ENCODE measurements around the gene TEX30.

The TEX30 gene

GRCh38 chr13:102814025-102814607, 40.5 kb upstream of the TEX30 start:
- TF ChIP-seq CTCF (conservative IDR thresholded peaks at IDR 0.05; ENCODE audit: control insufficient read depth, insufficient read depth, low read depth, low read length): no peak
- no peak overlapping the region for H3K4me3 ChIP-seq (ENCODE audit: control insufficient read depth, low read depth, low read length)
- DNase-seq (ENCODE audit: low read depth): no peak

- H3K4me3 ChIP-seq (ENCODE audit: control insufficient read depth, low read depth, low read length): no peak overlapping the region
- TF ChIP-seq CTCF (conservative IDR thresholded peaks at IDR 0.05; ENCODE audit: control insufficient read depth, insufficient read depth, low read depth, low read length): no peak
- DNase-seq (ENCODE audit: low read depth): no peak
These were observed 39.2 kb upstream of the TEX30 start for GRCh38 chr13:102812611-102813287.

GRCh38 chr13:102807699-102808098, 34.1 kb upstream of the TEX30 start:
- no peak for TF ChIP-seq CTCF (conservative IDR thresholded peaks at IDR 0.05; ENCODE audit: control insufficient read depth, insufficient read depth, low read depth, low read length)
- H3K4me3 ChIP-seq (ENCODE audit: control insufficient read depth, low read depth, low read length): no peak overlapping the region
- DNase-seq (ENCODE audit: low read depth): no peak

GRCh38 chr13:102805680-102806079, 32.1 kb upstream of the TEX30 start:
- no peak for TF ChIP-seq CTCF (conservative IDR thresholded peaks at IDR 0.05; ENCODE audit: control insufficient read depth, insufficient read depth, low read depth, low read length)
- no peak overlapping the region for H3K4me3 ChIP-seq (ENCODE audit: control insufficient read depth, low read depth, low read length)
- DNase-seq (ENCODE audit: low read depth): no peak

- H3K4me3 ChIP-seq (ENCODE audit: control insufficient read depth, low read depth, low read length): peak overlapping the region; percentile 91
- TF ChIP-seq CTCF (conservative IDR thresholded peaks at IDR 0.05; ENCODE audit: control insufficient read depth, insufficient read depth, low read depth, low read length): peak; percentile 53
- DNase-seq (ENCODE audit: low read depth): peak; percentile 68
These were observed 26.8 kb upstream of the TEX30 start for GRCh38 chr13:102800145-102801041.

GRCh38 chr13:102799426-102800144, 26.0 kb upstream of the TEX30 start:
- TF ChIP-seq CTCF (conservative IDR thresholded peaks at IDR 0.05; ENCODE audit: control insufficient read depth, insufficient read depth, low read depth, low read length): no peak
- peak overlapping the region; percentile 91 for H3K4me3 ChIP-seq (ENCODE audit: control insufficient read depth, low read depth, low read length)
- peak; percentile 25 for DNase-seq (ENCODE audit: low read depth)

All from fibroblast of mammary gland (primary cell).